Right lung (tissue), 5 donors: Measurements from ENCODE around the gene LHX8. TPM values are rescaled to one million over a fixed set of nuclear protein-coding genes. Genes with fewer than 3 reads are reported as not detected.

Experiments used
- DNase-seq, 2 donors: peaks; one replicate each; pipeline ENCODE4 v3.0.0-alpha.2; 2013
- polyA plus RNA-seq, 5 donors: library from polyadenylated mRNA; unstranded; fragments of 120-200 nt; gene quantifications; one replicate each; pipeline versions ENCODE4 v1.2.1 to v1.2.3, GENCODE V29; 2013; ENCODE audit warnings: inconsistent platforms in 1 of 5, low replicate concordance in 1 of 5; ENCODE audit not compliant: insufficient read length in 5 of 5, insufficient read depth in 1 of 5

The LHX8 gene
- polyA plus RNA-seq, 5 donors, result not detected

- peak; percentile 8 to 39 for DNase-seq
Observed at GRCh38 chr1:75203415-75204277, 69.5 kb downstream of the LHX8 start.

DNA sequence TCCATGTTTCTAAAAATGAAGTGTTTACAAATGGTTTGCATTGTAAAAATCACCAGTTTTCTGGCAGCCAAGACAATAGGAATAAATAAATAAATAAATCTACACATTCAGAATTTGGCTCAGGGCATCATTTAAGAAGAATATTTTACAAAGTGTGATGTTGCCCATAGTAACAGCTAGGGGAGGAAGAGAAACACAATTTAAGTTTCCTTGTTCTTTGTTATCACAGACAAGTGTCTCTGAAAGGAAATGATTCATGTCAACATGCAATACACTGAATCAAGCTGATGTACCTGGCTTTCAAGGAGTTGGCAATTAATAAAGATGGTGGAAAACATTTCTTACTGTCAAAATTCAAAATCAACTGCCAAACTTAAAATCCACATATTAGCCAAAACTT, 74.7 kb downstream of the LHX8 start:
- no peak for DNase-seq
